ENCODE data around the gene CRIM1.

The CRIM1 gene

DNA sequence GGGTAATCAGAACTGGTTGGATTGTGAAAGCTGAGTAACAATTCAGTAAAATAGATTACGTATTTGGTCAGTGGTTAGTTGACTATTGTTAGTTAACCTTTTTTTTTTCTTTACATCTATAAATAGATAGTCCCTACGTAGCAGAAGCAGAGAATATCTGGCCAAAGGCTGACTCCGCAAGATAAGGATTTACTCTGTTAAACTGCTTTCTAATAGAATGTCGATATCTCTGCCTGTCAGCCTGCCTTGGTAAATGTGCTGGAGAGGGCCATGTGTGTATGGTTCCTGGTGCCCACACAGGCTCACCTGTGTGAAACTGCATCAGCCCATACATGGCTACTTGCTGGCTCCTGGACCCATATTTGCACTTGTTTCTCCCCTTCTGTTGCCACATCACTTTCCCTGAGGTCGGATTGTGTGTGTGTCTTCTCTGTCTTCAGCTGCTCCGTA is 94.4 kb downstream of the CRIM1 start:
- Histone ChIP-seq H3K4me1 (ENCODE audit: control insufficient read depth in 2 of 2, insufficient read depth in 1 of 2, low read depth in 1 of 2, low read length in 2 of 2) (peaks cover 3 to 4% of the 10 kb centered on the region in 2 donors), H3K14ac (ENCODE audit: low read length) (no peak overlapping the region), H3K9me3 (replicated peaks in 1 of 2; ENCODE audit: control insufficient read depth in 2 of 2, insufficient read depth in 1 of 2, low read depth in 1 of 2, low read length in 2 of 2) (peaks cover 0 to 3% of the 10 kb centered on the region in 2 donors), H2BK5ac (ENCODE audit: low read length) (no peak overlapping the region), H2AK5ac (ENCODE audit: low read depth, low read length) (no peak overlapping the region), H3K79me1 (ENCODE audit: low read depth, low read length) (no peaks in the 10 kb centered on the region), H3K9ac (ENCODE audit: low read depth, low read length, poor library complexity) (no peak overlapping the region), H2AFZ (ENCODE audit: low read length) (no peak overlapping the region), H2BK120ac (ENCODE audit: low read depth, low read length) (no peak overlapping the region), H3K18ac (ENCODE audit: low read length) (no peak overlapping the region), H4K91ac (ENCODE audit: low read depth, low read length, poor library complexity) (no peak overlapping the region), H3K23ac (ENCODE audit: low read depth, low read length, poor library complexity) (no peak overlapping the region), H3K4ac (ENCODE audit: low read length) (no peak overlapping the region), H2BK12ac (ENCODE audit: low read length) (no peak overlapping the region), H3K36me3 (replicated peaks in 1 of 2; ENCODE audit: control insufficient read depth in 2 of 2, insufficient read depth in 2 of 2, low read length in 2 of 2) (peaks cover 5 to 10% of the 10 kb centered on the region in 2 donors), H4K8ac (ENCODE audit: low read depth, low read length) (no peak overlapping the region), H3K27me3 (ENCODE audit: control insufficient read depth in 3 of 3, insufficient read depth in 3 of 3, low read depth in 1 of 3, low read length in 3 of 3) (no peaks in the 10 kb centered on the region), H3K4me3 (ENCODE audit: low read length in 2 of 2) (peak overlapping the region in 1 of 2 donors; percentile 14), H2BK15ac (ENCODE audit: low read length) (no peak overlapping the region), H3K27ac (replicated peaks; ENCODE audit: low read length) (no peak overlapping the region), H3K4me2 (ENCODE audit: insufficient read depth, low read length, poor library complexity, severe bottlenecking) (no peak overlapping the region)
- DNase-seq (ENCODE audit: low spot score): no peak
- no CpG with 5 or more reads among the region's 6 CpGs for WGBS, 2 donors (ENCODE audit: extremely low coverage in 2 of 2, insufficient read length in 2 of 2, insufficient replicate concordance in 1 of 2)

DNA sequence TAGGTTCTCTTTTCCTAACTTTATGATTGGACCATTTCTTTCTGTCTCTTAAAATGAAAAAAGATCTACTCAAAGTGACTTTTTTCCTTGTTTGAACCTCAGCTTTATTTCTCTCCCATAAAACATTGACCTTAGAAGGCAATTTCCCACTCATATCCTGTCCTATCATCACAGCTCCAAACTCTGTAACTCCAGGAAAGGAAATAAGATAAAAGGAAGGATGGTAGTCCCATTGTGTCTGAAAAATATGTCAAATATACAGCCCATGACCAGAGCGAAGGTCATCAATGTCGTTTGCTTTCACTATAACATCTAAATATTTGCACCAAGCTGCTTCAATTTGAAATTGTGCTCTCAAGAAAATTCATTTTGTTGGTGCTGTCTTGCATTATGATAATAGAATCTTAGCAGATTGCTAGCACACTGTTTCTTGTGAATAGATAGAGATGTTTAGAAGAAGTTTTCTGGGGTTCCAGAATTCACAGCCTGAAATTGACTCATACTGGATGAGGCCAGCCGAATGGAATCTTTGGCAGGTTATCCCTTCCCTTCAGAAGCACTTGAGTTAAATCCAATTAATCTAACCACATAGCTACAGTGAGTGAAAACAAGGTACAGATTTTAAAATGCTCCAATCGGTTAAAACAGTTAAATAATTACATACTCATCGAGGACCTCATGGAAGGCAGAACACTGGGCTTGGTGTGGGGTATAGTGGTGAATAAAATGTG is 95.1 kb downstream of the CRIM1 start:
- no peak overlapping the region for H3K27ac ChIP-seq (replicated peaks; ENCODE audit: low read length)
- no peak overlapping the region for H3K18ac ChIP-seq (ENCODE audit: low read length)
- H2AK5ac ChIP-seq (ENCODE audit: low read depth, low read length): no peak overlapping the region
- no peak overlapping the region for H2BK12ac ChIP-seq (ENCODE audit: low read length)
- H4K91ac ChIP-seq (ENCODE audit: low read depth, low read length, poor library complexity): no peak overlapping the region
- H2BK120ac ChIP-seq (ENCODE audit: low read depth, low read length): no peak overlapping the region
- H3K4ac ChIP-seq (ENCODE audit: low read length): no peak overlapping the region
- H3K9me3 ChIP-seq (replicated peaks in 1 of 2; ENCODE audit: control insufficient read depth in 2 of 2, insufficient read depth in 1 of 2, low read depth in 1 of 2, low read length in 2 of 2): peaks cover 0 to 3% of the 10 kb centered on the region in 2 donors
- H3K27me3 ChIP-seq (ENCODE audit: control insufficient read depth in 3 of 3, insufficient read depth in 3 of 3, low read depth in 1 of 3, low read length in 3 of 3): no peaks in the 10 kb centered on the region
- H4K8ac ChIP-seq (ENCODE audit: low read depth, low read length): no peak overlapping the region
- H2AFZ ChIP-seq (ENCODE audit: low read length): no peak overlapping the region
- no CpG with 5 or more reads among the region's 5 CpGs for WGBS, 2 donors (ENCODE audit: extremely low coverage in 2 of 2, insufficient read length in 2 of 2, insufficient replicate concordance in 1 of 2)
- H3K23ac ChIP-seq (ENCODE audit: low read depth, low read length, poor library complexity): no peak overlapping the region
- no peak overlapping the region for H3K4me3 ChIP-seq (ENCODE audit: low read length in 2 of 2)
- DNase-seq (ENCODE audit: low spot score): no peak
- no peak overlapping the region for H3K4me2 ChIP-seq (ENCODE audit: insufficient read depth, low read length, poor library complexity, severe bottlenecking)
- peaks cover 5 to 10% of the 10 kb centered on the region in 2 donors for H3K36me3 ChIP-seq (replicated peaks in 1 of 2; ENCODE audit: control insufficient read depth in 2 of 2, insufficient read depth in 2 of 2, low read length in 2 of 2)
- no peak overlapping the region for H2BK5ac ChIP-seq (ENCODE audit: low read length)
- no peak overlapping the region for H3K9ac ChIP-seq (ENCODE audit: low read depth, low read length, poor library complexity)
- peaks cover 3 to 6% of the 10 kb centered on the region in 2 donors for H3K4me1 ChIP-seq (ENCODE audit: control insufficient read depth in 2 of 2, insufficient read depth in 1 of 2, low read depth in 1 of 2, low read length in 2 of 2)
- H2BK15ac ChIP-seq (ENCODE audit: low read length): no peak overlapping the region
- no peak overlapping the region for H3K14ac ChIP-seq (ENCODE audit: low read length)
- no peaks in the 10 kb centered on the region for H3K79me1 ChIP-seq (ENCODE audit: low read depth, low read length)

DNA sequence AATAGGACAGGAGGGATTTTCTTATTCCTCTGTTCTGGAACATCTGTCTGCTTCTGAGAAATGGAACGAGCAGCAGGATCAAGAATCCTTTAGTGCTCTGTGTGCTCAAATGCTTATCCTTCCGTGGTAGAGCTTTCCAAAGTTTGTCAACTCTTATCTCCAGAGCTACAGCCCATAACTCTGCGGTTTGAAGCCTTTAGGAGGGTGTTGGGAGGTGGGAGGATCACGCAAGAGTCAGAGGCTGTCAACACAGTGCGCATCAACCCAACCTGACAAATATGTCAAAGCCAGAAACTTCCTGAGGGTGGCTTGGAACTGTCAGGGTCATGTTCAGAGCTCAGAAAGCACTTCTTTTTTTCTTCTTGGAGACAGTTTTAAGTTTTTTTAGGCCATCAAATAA is 95.9 kb downstream of the CRIM1 start:
- Histone ChIP-seq H2BK120ac (ENCODE audit: low read depth, low read length) (no peak overlapping the region), H3K9me3 (replicated peaks in 1 of 2; ENCODE audit: control insufficient read depth in 2 of 2, insufficient read depth in 1 of 2, low read depth in 1 of 2, low read length in 2 of 2) (peaks cover 0 to 3% of the 10 kb centered on the region in 2 donors), H3K27ac (replicated peaks; ENCODE audit: low read length) (no peak overlapping the region), H3K23ac (ENCODE audit: low read depth, low read length, poor library complexity) (no peak overlapping the region), H2BK15ac (ENCODE audit: low read length) (no peak overlapping the region), H3K4me2 (ENCODE audit: insufficient read depth, low read length, poor library complexity, severe bottlenecking) (no peak overlapping the region), H3K4ac (ENCODE audit: low read length) (no peak overlapping the region), H2AFZ (ENCODE audit: low read length) (no peak overlapping the region), H3K14ac (ENCODE audit: low read length) (no peak overlapping the region), H3K36me3 (replicated peaks in 1 of 2; ENCODE audit: control insufficient read depth in 2 of 2, insufficient read depth in 2 of 2, low read length in 2 of 2) (peaks cover 5 to 10% of the 10 kb centered on the region in 2 donors), H2BK5ac (ENCODE audit: low read length) (no peak overlapping the region), H3K18ac (ENCODE audit: low read length) (no peak overlapping the region), H3K79me1 (ENCODE audit: low read depth, low read length) (no peaks in the 10 kb centered on the region), H2AK5ac (ENCODE audit: low read depth, low read length) (no peak overlapping the region), H2BK12ac (ENCODE audit: low read length) (no peak overlapping the region), H3K4me3 (ENCODE audit: low read length in 2 of 2) (no peak overlapping the region), H4K8ac (ENCODE audit: low read depth, low read length) (no peak overlapping the region), H4K91ac (ENCODE audit: low read depth, low read length, poor library complexity) (no peak overlapping the region), H3K4me1 (ENCODE audit: control insufficient read depth in 2 of 2, insufficient read depth in 1 of 2, low read depth in 1 of 2, low read length in 2 of 2) (peaks cover 0 to 10% of the 10 kb centered on the region in 2 donors), H3K27me3 (ENCODE audit: control insufficient read depth in 3 of 3, insufficient read depth in 3 of 3, low read depth in 1 of 3, low read length in 3 of 3) (no peaks in the 10 kb centered on the region), H3K9ac (ENCODE audit: low read depth, low read length, poor library complexity) (no peak overlapping the region)
- WGBS, 2 donors (ENCODE audit: extremely low coverage in 2 of 2, insufficient read length in 2 of 2, insufficient replicate concordance in 1 of 2): no CpG with 5 or more reads among the region's 5 CpGs
- no peak for DNase-seq (ENCODE audit: low spot score)

DNA sequence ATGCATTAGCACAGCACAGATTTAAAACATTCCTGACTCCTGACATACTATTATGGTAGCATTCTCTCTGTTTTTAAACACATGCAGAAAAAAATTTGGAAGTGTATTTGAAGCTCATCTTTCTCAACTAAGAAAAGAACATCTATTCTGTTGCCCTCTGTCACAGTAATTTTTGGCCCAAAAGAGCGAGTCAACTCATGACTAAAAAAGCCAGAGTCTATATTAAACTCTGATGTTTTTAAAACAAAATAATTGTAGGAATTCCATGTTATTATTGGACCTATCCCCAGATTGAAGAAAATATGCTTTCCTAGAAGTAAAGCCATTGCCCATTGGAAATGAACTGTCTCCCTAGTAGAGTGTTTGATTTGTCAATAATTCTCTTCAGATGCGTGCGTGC is 96.7 kb downstream of the CRIM1 start:
- H2AK5ac ChIP-seq (ENCODE audit: low read depth, low read length): no peak overlapping the region
- peaks cover 0 to 3% of the 10 kb centered on the region in 2 donors for H3K9me3 ChIP-seq (replicated peaks in 1 of 2; ENCODE audit: control insufficient read depth in 2 of 2, insufficient read depth in 1 of 2, low read depth in 1 of 2, low read length in 2 of 2)
- no peak overlapping the region for H3K9ac ChIP-seq (ENCODE audit: low read depth, low read length, poor library complexity)
- H3K27me3 ChIP-seq (ENCODE audit: control insufficient read depth in 3 of 3, insufficient read depth in 3 of 3, low read depth in 1 of 3, low read length in 3 of 3): no peaks in the 10 kb centered on the region
- H2BK15ac ChIP-seq (ENCODE audit: low read length): no peak overlapping the region
- no peak overlapping the region for H4K8ac ChIP-seq (ENCODE audit: low read depth, low read length)
- H2BK12ac ChIP-seq (ENCODE audit: low read length): no peak overlapping the region
- no peak for DNase-seq (ENCODE audit: low spot score)
- H3K4me1 ChIP-seq (ENCODE audit: control insufficient read depth in 2 of 2, insufficient read depth in 1 of 2, low read depth in 1 of 2, low read length in 2 of 2): peaks cover 0 to 10% of the 10 kb centered on the region in 2 donors
- no peak overlapping the region for H3K14ac ChIP-seq (ENCODE audit: low read length)
- H3K36me3 ChIP-seq (replicated peaks in 1 of 2; ENCODE audit: control insufficient read depth in 2 of 2, insufficient read depth in 2 of 2, low read length in 2 of 2): peaks cover 5 to 10% of the 10 kb centered on the region in 2 donors
- H2BK120ac ChIP-seq (ENCODE audit: low read depth, low read length): no peak overlapping the region
- H4K91ac ChIP-seq (ENCODE audit: low read depth, low read length, poor library complexity): no peak overlapping the region
- no peak overlapping the region for H3K23ac ChIP-seq (ENCODE audit: low read depth, low read length, poor library complexity)
- H2AFZ ChIP-seq (ENCODE audit: low read length): no peak overlapping the region
- H3K4ac ChIP-seq (ENCODE audit: low read length): no peak overlapping the region
- H2BK5ac ChIP-seq (ENCODE audit: low read length): no peak overlapping the region
- no peak overlapping the region for H3K27ac ChIP-seq (replicated peaks; ENCODE audit: low read length)
- no CpG with 5 or more reads among the region's 3 CpGs for WGBS, 2 donors (ENCODE audit: extremely low coverage in 2 of 2, insufficient read length in 2 of 2, insufficient replicate concordance in 1 of 2)
- H3K18ac ChIP-seq (ENCODE audit: low read length): no peak overlapping the region
- H3K4me2 ChIP-seq (ENCODE audit: insufficient read depth, low read length, poor library complexity, severe bottlenecking): no peak overlapping the region
- no peak overlapping the region for H3K4me3 ChIP-seq (ENCODE audit: low read length in 2 of 2)
- H3K79me1 ChIP-seq (ENCODE audit: low read depth, low read length): no peaks in the 10 kb centered on the region
